Bronchial smooth muscle cell (primary cell): ENCODE data around the gene DIS3. TPM values are rescaled to one million over a fixed set of nuclear protein-coding genes. Genes with fewer than 3 reads are reported as not detected.

Experiments
- total RNA-seq: library from RNA; depleted of rRNA; stranded (reverse); fragments of >200 nt; gene quantifications from 2 replicates; pipeline ENCODE4 v1.2.1, GENCODE V29; 2014

The DIS3 gene
- total RNA-seq: 23.6 and 24.1 TPM in 2 replicates

GRCh38 chr13:72781451-72782439 lies at the start of gene DIS3, which contains the start of gene PIBF1:
Gene DIS3, minus strand, starts transcription at chr13:72781900. Its CDS starts 68 bp downstream, at chr13:72781832.
Gene PIBF1, plus strand, starts transcription at chr13:72782133. Its CDS starts 1,337 bp downstream, at chr13:72783470.

GRCh38 chr13:72727417-72728289 lies 54.0 kb downstream of the DIS3 start, which contains the start of the genes BORA and MZT1:
Gene BORA, plus strand, starts transcription at chr13:72727923. Its CDS starts 1,018 bp downstream, at chr13:72728941.
Gene MZT1, minus strand, starts transcription at chr13:72727629. Its CDS starts 27 bp downstream, at chr13:72727602.

Other genes starting within 250 kb of the DIS3 start
- gene MZT1, start 54.3 kb downstream of the DIS3 start, total RNA-seq: 2.2 and 5.5 TPM in 2 replicates
- gene BORA, start 54.0 kb downstream of the DIS3 start, total RNA-seq: 0.86 and 2.2 TPM in 2 replicates
- 11.8 and 22.7 TPM in 2 replicates for gene PIBF1, start 233 bp upstream of the DIS3 start, total RNA-seq